ENCODE data around the gene PLSCR3.
A peak's percentile ranks its signal among the peaks of the same experiment; 100 is the strongest.

The PLSCR3 gene

GRCh38 chr17:7391307-7391706 is 3.0 kb downstream of the PLSCR3 start:
- no peak overlapping the region for H3K4me3 ChIP-seq (replicated peaks; ENCODE audit: low read depth, low read length)
- DNase-seq (ENCODE audit: low read depth): no peak
- TF ChIP-seq CTCF (IDR thresholded peaks at IDR 0.05; ENCODE audit: low read length, missing control alignments): no peak

- H3K4me3 ChIP-seq (replicated peaks; ENCODE audit: low read depth, low read length): no peak overlapping the region
- DNase-seq (ENCODE audit: low read depth): no peak
- no peak for TF ChIP-seq CTCF (IDR thresholded peaks at IDR 0.05; ENCODE audit: low read length, missing control alignments)
Observed at GRCh38 chr17:7389924-7390910, 4.1 kb downstream of the PLSCR3 start.

GRCh38 chr17:7388856-7389255 is 5.5 kb downstream of the PLSCR3 start:
- TF ChIP-seq CTCF (IDR thresholded peaks at IDR 0.05; ENCODE audit: low read length, missing control alignments): no peak
- H3K4me3 ChIP-seq (replicated peaks; ENCODE audit: low read depth, low read length): no peak overlapping the region
- no peak for DNase-seq (ENCODE audit: low read depth)

GRCh38 chr17:7384489-7385081 is 9.7 kb downstream of the PLSCR3 start:
- no peak for TF ChIP-seq CTCF (IDR thresholded peaks at IDR 0.05; ENCODE audit: low read length, missing control alignments)
- DNase-seq (ENCODE audit: low read depth): no peak
- H3K4me3 ChIP-seq (replicated peaks; ENCODE audit: low read depth, low read length): peak overlapping the region; percentile 40

GRCh38 chr17:7383742-7384488 is 10.4 kb downstream of the PLSCR3 start:
- peak overlapping the region; percentile 40 for H3K4me3 ChIP-seq (replicated peaks; ENCODE audit: low read depth, low read length)
- peak; percentile 23 for DNase-seq (ENCODE audit: low read depth)
- TF ChIP-seq CTCF (IDR thresholded peaks at IDR 0.05; ENCODE audit: low read length, missing control alignments): no peak

GRCh38 chr17:7383371-7383741 is 11.0 kb downstream of the PLSCR3 start:
- DNase-seq (ENCODE audit: low read depth): no peak
- no peak overlapping the region for H3K4me3 ChIP-seq (replicated peaks; ENCODE audit: low read depth, low read length)
- TF ChIP-seq CTCF (IDR thresholded peaks at IDR 0.05; ENCODE audit: low read length, missing control alignments): no peak
